ENCODE measurements around the gene UACA. TPM values are rescaled to one million over a fixed set of nuclear protein-coding genes. Genes with fewer than 3 reads are reported as not detected.

The UACA gene
- total and polyA plus RNA-seq, 2 of the 8 experiments (the other 6 are each of a cell fraction or from before 2014, with no cell fraction given), result 28.6 to 38.9 TPM

DNA sequence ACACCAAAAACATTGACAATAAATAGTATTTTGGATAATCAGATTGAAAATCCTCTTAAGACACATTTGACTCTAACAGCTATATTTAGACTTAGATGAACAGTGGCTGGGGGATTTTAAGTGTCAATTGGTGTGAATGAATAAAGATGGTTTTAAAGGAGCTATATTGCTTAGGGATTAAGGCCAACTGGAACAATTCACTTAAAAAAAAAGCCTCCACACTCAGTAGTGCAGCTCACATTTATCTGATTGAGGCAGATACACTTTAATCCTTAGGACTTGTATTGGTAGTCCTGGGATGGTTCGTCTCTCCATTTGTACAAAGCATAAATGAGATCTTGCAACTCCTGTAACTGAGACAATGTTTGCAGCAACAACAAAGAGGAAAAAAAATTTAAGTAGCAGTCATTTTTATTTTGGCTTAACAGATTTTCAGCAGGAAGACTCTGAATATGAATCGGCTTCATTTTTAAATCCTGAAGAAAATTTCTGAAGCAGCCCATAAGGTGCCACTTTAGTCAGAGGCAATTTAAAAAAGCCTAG lies 112.0 kb downstream of the UACA start:
- Histone ChIP-seq H3K79me2 (ENCODE audit: control insufficient read depth in 1 of 2, insufficient read depth in 2 of 2, low read length in 2 of 2) (no peaks in the 10 kb centered on the region), H3K36me3 (ENCODE audit: control insufficient read depth in 2 of 4, insufficient read depth in 4 of 4, low read length in 3 of 4) (no peaks in the 10 kb centered on the region; a peak in 1 of 8 replicates), H2BK20ac (ENCODE audit: low read length) (no peak overlapping the region), H3K4me3 (ENCODE audit: extremely low read depth in 1 of 4, insufficient read depth in 2 of 4, low read depth in 3 of 4, low read length in 4 of 4) (no peak overlapping the region), H2BK120ac (replicated peaks; ENCODE audit: low read depth, low read length) (no peak overlapping the region), H3K23me2 (ENCODE audit: low read depth, low read length) (no peaks in the 10 kb centered on the region), H3K27me3 (replicated peaks in 1 of 4; ENCODE audit: control insufficient read depth in 3 of 4, extremely low read depth in 1 of 4, insufficient read depth in 3 of 4, low read length in 3 of 4) (no peaks in the 10 kb centered on the region), H2BK12ac (ENCODE audit: low read depth, low read length) (no peak overlapping the region), H2AK5ac (ENCODE audit: low read depth, low read length) (no peak overlapping the region), H3K4ac (replicated peaks; ENCODE audit: insufficient read length, low read depth, low read length) (no peak overlapping the region), H3K4me2 (ENCODE audit: insufficient read depth in 1 of 2, low read depth in 2 of 2, low read length in 2 of 2) (no peak overlapping the region), H3K14ac (ENCODE audit: insufficient read length) (no peak overlapping the region), H4K5ac (ENCODE audit: insufficient read length, low read depth, low read length) (no peak overlapping the region), H2BK15ac (ENCODE audit: low read length) (no peak overlapping the region), H2AFZ (ENCODE audit: low read length) (no peak overlapping the region), H3K4me1 (replicated peaks in 1 of 4; ENCODE audit: control insufficient read depth in 3 of 4, insufficient read depth in 4 of 4, low read length in 3 of 4) (no peaks in the 10 kb centered on the region), H3K27ac (ENCODE audit: low read depth, low read length) (no peak overlapping the region), H3K9ac (replicated peaks in 1 of 4; ENCODE audit: extremely low read depth in 1 of 4, low read depth in 3 of 4, low read length in 3 of 4) (no peak overlapping the region), H3K18ac (ENCODE audit: extremely low read depth, low read length) (no peak overlapping the region), H3K56ac (replicated peaks; ENCODE audit: insufficient read length, low read depth, low read length) (no peak overlapping the region), H4K20me1 (replicated peaks in 1 of 2; ENCODE audit: control insufficient read depth in 1 of 2, insufficient read depth in 2 of 2, low read length in 2 of 2) (no peaks in the 10 kb centered on the region), H2BK5ac (ENCODE audit: low read depth, low read length) (no peak overlapping the region), H4K91ac (replicated peaks; ENCODE audit: insufficient read length, low read length) (no peak overlapping the region), H3K79me1 (ENCODE audit: low read depth, low read length) (no peaks in the 10 kb centered on the region), H3K23ac (ENCODE audit: insufficient read length) (no peak overlapping the region), H3K9me3 (ENCODE audit: insufficient read depth in 2 of 2, low read depth in 1 of 2, low read length in 1 of 2) (no peaks in the 10 kb centered on the region), H4K8ac (ENCODE audit: extremely low read depth, insufficient read depth, low read length) (no peak overlapping the region)
- FAIRE-seq, result no peak
- CTCF ChIA-PET (ENCODE audit: partially characterized antibody), result interaction anchor here (0.7 to 1.2 kb wide), 3 partner anchors 19 to 174 kb away, joined by 3 to 5 read pairs (median 3); no protein-coding TSS in a partner anchor
- TF ChIP-seq POLR2AphosphoS5 (IDR thresholded peaks at IDR 0.05; ENCODE audit: low read depth, low read length) (no peak), POU5F1 (IDR thresholded peaks at IDR 0.05; ENCODE audit: low read depth, low read length) (no peak), BRCA1 (IDR thresholded peaks at IDR 0.05; ENCODE audit: low read depth, low read length) (no peak), CBX8 (IDR thresholded peaks at IDR 0.05; ENCODE audit: borderline replicate concordance, low read depth, low read length) (no peak), CTBP2 (IDR thresholded peaks at IDR 0.05; ENCODE audit: borderline replicate concordance, insufficient read depth, insufficient read length, low read length) (no peak), EZH2 (IDR thresholded peaks at IDR 0.05; ENCODE audit: low read depth, low read length, severe bottlenecking) (no peak)
- POLR2A ChIA-PET (ENCODE audit: partially characterized antibody), result no interaction called here
- DNase-seq (ENCODE audit: low read depth in 1 of 2, low spot score in 2 of 2), result no peak
- 86% methylated on average over 2 of the region's 2 CpGs; no CpG with 5 or more reads in 1 of the 2 experiments for WGBS, 2 experiments (ENCODE audit: extremely low coverage in 1 of 2, insufficient coverage in 1 of 2, insufficient read length in 1 of 2, insufficient replicate concordance in 2 of 2, low coverage in 1 of 2, low lambda C conversion rate in 2 of 2, missing lambda C conversion rate in 1 of 2)
